BE2C (cell line): Measurements from ENCODE around the gene CEP192.

Experiments
- DNase-seq: peaks from one replicate; pipeline ENCODE4 v3.0.0-alpha.2; 2020
- H3K27me3 ChIP-seq: fragments of 250-450 bp; sonication (Bioruptor Pico); 2 replicates; pipeline ENCODE4 v1.5.1; 2020; ENCODE audit warnings: mild to moderate bottlenecking
- H3K36me3 ChIP-seq: fragments of 250-450 bp; sonication (Bioruptor Pico); 2 replicates; pipeline ENCODE4 v1.5.1; 2020; ENCODE audit warnings: mild to moderate bottlenecking
- H3K4me1 ChIP-seq: fragments of 250-450 bp; sonication (Bioruptor Pico); 2 replicates; pipeline ENCODE4 v1.5.1; 2020
- H3K4me3 ChIP-seq: 2 replicates; pipeline ENCODE4 v1.5.1; 2011; ENCODE audit warnings: low read depth, low read length
- H3K9me3 ChIP-seq: fragments of 250-450 bp; sonication (Bioruptor Pico); 2 replicates; pipeline ENCODE4 v1.5.1; 2020
- TF ChIP-seq, protein P1 (sequence below): IDR thresholded peaks from 2 replicates; pipeline ENCODE4 v1.5.1; 2012; ENCODE audit warnings: mild to moderate bottlenecking, low read depth, low read length

CEP192 gene

DNA sequence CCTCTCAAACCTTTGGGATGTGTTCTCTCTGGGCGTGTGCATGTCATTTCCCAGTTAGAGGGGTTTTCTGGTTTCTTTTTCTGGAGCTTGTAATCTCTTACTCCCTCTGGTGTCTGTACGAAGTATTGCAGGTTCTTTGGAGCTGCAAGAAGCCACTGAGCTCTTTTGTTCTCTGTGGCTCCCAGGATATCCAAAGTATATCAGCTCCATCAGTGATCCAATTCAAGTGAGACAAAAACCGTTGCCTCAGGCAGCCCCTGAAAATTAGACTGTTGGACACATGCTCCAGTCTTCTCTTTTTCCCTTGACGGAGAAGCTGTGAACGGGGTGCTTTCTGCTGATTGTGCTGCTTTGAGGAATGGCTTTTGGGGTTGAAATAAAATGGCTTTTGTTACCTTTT is 168.4 kb downstream of the CEP192 start:
- DNase-seq: peak; percentile 42
- TF ChIP-seq, protein P1, sequence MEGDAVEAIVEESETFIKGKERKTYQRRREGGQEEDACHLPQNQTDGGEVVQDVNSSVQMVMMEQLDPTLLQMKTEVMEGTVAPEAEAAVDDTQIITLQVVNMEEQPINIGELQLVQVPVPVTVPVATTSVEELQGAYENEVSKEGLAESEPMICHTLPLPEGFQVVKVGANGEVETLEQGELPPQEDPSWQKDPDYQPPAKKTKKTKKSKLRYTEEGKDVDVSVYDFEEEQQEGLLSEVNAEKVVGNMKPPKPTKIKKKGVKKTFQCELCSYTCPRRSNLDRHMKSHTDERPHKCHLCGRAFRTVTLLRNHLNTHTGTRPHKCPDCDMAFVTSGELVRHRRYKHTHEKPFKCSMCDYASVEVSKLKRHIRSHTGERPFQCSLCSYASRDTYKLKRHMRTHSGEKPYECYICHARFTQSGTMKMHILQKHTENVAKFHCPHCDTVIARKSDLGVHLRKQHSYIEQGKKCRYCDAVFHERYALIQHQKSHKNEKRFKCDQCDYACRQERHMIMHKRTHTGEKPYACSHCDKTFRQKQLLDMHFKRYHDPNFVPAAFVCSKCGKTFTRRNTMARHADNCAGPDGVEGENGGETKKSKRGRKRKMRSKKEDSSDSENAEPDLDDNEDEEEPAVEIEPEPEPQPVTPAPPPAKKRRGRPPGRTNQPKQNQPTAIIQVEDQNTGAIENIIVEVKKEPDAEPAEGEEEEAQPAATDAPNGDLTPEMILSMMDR: peak; percentile 71
- Histone ChIP-seq H3K4me3 (no peak overlapping the region), H3K27me3 (no peaks in the 10 kb centered on the region), H3K36me3 (no peaks in the 10 kb centered on the region), H3K4me1 (no peaks in the 10 kb centered on the region), H3K9me3 (no peaks in the 10 kb centered on the region)

DNA sequence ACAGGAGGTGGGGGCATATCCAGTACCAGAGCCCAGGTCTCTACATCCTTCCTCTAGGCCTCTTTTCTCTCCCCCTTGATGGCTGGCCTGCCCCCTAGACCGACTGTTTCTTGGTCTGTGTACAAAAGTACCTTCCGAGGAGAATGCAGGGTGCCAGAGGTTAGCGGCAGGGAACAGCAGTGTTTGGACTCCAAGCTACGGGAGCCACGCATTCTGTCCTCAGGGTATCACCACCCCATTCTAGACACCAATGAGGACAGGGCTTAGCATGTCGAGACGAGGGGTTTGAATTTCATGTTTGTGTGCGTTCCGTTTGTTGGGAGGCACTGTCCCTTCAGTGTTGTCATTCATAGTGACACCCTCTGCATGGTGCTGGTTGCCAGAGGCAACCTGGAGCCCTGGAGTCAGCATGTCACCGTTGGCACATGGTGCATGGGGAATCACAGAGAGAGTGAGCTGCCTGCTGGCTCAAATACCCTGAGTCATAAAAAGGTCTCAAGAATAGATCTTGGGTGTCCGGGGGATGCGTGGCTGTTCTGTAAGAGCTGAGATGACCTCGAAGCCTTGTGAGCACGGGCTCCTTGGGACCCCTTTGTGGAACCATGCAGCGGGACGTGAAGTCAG is 170.2 kb downstream of the CEP192 start:
- no peak for DNase-seq
- no peak overlapping the region for H3K4me3 ChIP-seq
- H3K27me3 ChIP-seq: no peaks in the 10 kb centered on the region
- no peaks in the 10 kb centered on the region for H3K36me3 ChIP-seq
- H3K9me3 ChIP-seq: no peaks in the 10 kb centered on the region
- H3K4me1 ChIP-seq: no peaks in the 10 kb centered on the region
- TF ChIP-seq, protein P1: no peak

- Histone ChIP-seq H3K4me1 (no peaks in the 10 kb centered on the region), H3K27me3 (no peaks in the 10 kb centered on the region), H3K36me3 (no peaks in the 10 kb centered on the region), H3K4me3 (no peak overlapping the region), H3K9me3 (no peaks in the 10 kb centered on the region)
- DNase-seq: no peak
- TF ChIP-seq, protein P1: no peak
Measured at GRCh38 chr18:13163167-13163927, 172.2 kb downstream of the CEP192 start.

GRCh38 chr18:13164406-13164805 is 173.2 kb downstream of the CEP192 start:
- H3K4me1 ChIP-seq: no peaks in the 10 kb centered on the region
- no peak for DNase-seq
- no peaks in the 10 kb centered on the region for H3K36me3 ChIP-seq

DNA sequence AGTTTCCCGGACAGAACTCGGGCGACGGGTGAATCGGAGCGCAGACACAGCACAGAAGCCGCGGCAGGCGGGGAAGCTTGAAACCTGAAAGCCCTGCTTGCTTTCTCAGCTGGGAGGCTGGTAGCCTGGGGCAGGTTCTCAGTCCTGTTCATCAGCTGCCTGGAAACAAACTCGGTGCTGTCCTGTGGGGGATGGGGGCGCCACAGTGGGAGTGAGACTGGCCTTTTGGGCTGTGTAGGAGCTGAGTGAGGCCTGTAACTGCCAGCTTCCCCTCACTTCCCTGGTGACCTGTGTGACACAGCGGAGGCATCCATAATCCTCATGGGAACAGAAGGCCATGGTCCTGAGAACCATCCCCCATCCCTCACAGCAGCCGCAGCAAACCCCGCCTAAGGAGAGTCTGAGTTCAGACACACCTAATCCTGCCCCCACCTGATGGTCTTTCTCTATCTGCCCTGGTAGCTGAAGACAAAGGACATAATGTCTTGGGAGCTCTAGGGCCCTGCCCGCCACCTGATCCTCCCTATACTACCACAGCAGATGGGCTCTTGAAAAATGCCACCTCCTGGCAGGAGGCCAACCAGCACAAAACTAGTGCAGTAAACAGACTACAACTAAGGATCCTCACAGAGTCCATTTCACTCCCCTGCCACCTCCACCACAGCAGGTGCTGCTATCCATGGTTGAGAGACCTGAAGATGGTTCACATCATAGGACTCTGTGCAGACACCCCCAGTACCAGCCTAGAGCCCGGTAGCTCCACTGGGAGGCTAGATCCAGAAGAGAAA is 174.7 kb downstream of the CEP192 start:
- Histone ChIP-seq H3K4me1 (no peaks in the 10 kb centered on the region), H3K4me3 (no peak overlapping the region), H3K27me3 (no peaks in the 10 kb centered on the region), H3K9me3 (no peaks in the 10 kb centered on the region), H3K36me3 (no peaks in the 10 kb centered on the region)
- TF ChIP-seq, protein P1: no peak
- DNase-seq: peak; percentile 30

More at GRCh38 chr18:13164406-13164805, 173.2 kb downstream of the CEP192 start:
- no peaks in the 10 kb centered on the region for H3K27me3 ChIP-seq
- H3K4me3 ChIP-seq: no peak overlapping the region
- TF ChIP-seq, protein P1: no peak
- no peaks in the 10 kb centered on the region for H3K9me3 ChIP-seq
